Stimulated activated CD4-positive, alpha-beta T cell treated with anti-CD3 and anti-CD28 coated beads, Interleukin-15, amount 100 ng/mL, for 48 hours (primary cell): ENCODE data around the gene MCC.

ENCODE experiments used
- DNase-seq, 2 donors: peaks; one replicate each; pipeline ENCODE4 v3.0.0-alpha.2; 2020; ENCODE audit warnings: low read depth in 2 of 2

MCC gene

GRCh38 chr5:113202287-113202686, 286.0 kb downstream of the MCC start:
- no peak for DNase-seq

GRCh38 chr5:113201715-113202114, 286.5 kb downstream of the MCC start:
- DNase-seq = no peak

- DNase-seq = no peak
These were observed 288.9 kb downstream of the MCC start for GRCh38 chr5:113199122-113199905.

GRCh38 chr5:113197456-113198200, 290.6 kb downstream of the MCC start:
- DNase-seq = no peak

GRCh38 chr5:113195771-113196170, 292.5 kb downstream of the MCC start:
- no peak for DNase-seq

GRCh38 chr5:113195251-113195650, 293.0 kb downstream of the MCC start:
- no peak for DNase-seq

GRCh38 chr5:113194591-113194990, 293.7 kb downstream of the MCC start:
- DNase-seq = no peak

- DNase-seq = no peak
These were observed 294.1 kb downstream of the MCC start for GRCh38 chr5:113194125-113194524.

- no peak for DNase-seq
These were observed 294.8 kb downstream of the MCC start for GRCh38 chr5:113193311-113193978.

GRCh38 chr5:113192541-113192940, 295.7 kb downstream of the MCC start:
- DNase-seq = no peak

GRCh38 chr5:113190347-113190746, 297.9 kb downstream of the MCC start:
- DNase-seq = no peak

GRCh38 chr5:113189291-113189690, 299.0 kb downstream of the MCC start:
- no peak for DNase-seq

GRCh38 chr5:113188436-113188835, 299.8 kb downstream of the MCC start:
- no peak for DNase-seq

- DNase-seq = no peak
These were observed 300.3 kb downstream of the MCC start for GRCh38 chr5:113187906-113188305.

- DNase-seq = no peak
These were observed 302.2 kb downstream of the MCC start for GRCh38 chr5:113186061-113186460.

- no peak for DNase-seq
These were observed 304.6 kb downstream of the MCC start for GRCh38 chr5:113183694-113184093.

GRCh38 chr5:113182658-113183344, 305.5 kb downstream of the MCC start:
- no peak for DNase-seq

GRCh38 chr5:113181853-113182490, 306.3 kb downstream of the MCC start:
- DNase-seq = no peak

- no peak for DNase-seq
These were observed 306.8 kb downstream of the MCC start for GRCh38 chr5:113181409-113181808.

GRCh38 chr5:113179156-113179555, 309.1 kb downstream of the MCC start:
- DNase-seq = no peak

- no peak for DNase-seq
These were observed 310.0 kb downstream of the MCC start for GRCh38 chr5:113178073-113178779.
